ENCODE data around the gene CTBP2.
"Not testable (repeated sequence)": the region's sequence is repeated elsewhere in the genome, so short reads cannot be mapped to it uniquely, and the experiment has no call there.

Gene CTBP2

GRCh38 chr10:125064681-125065492 lies 95.5 kb downstream of the CTBP2 start:
- peak; percentile 75 for DNase-seq (ENCODE audit: low spot score)

- DNase-seq (ENCODE audit: low spot score), result no peak
These were observed 97.0 kb downstream of the CTBP2 start for GRCh38 chr10:125063256-125063925.

GRCh38 chr10:125062914-125063230 lies 97.5 kb downstream of the CTBP2 start:
- peak; percentile 64 for DNase-seq (ENCODE audit: low spot score)

GRCh38 chr10:125062227-125062913 lies 98.0 kb downstream of the CTBP2 start:
- no peak for DNase-seq (ENCODE audit: low spot score)

GRCh38 chr10:125061557-125062226 lies 98.7 kb downstream of the CTBP2 start:
- DNase-seq (ENCODE audit: low spot score), result no peak

- peak; percentile 88 for DNase-seq (ENCODE audit: low spot score)
These were observed 99.4 kb downstream of the CTBP2 start for GRCh38 chr10:125060826-125061556.

- DNase-seq (ENCODE audit: low spot score), result peak; percentile 76
These were observed 99.9 kb downstream of the CTBP2 start for GRCh38 chr10:125060482-125060825.

GRCh38 chr10:125060026-125060425 lies 100.3 kb downstream of the CTBP2 start:
- DNase-seq (ENCODE audit: low spot score), result no peak

- DNase-seq (ENCODE audit: low spot score), result not testable (repeated sequence)
These were observed 101.0 kb downstream of the CTBP2 start for GRCh38 chr10:125059348-125059747.

- peak; percentile 88 for DNase-seq (ENCODE audit: low spot score)
These were observed 103.0 kb downstream of the CTBP2 start for GRCh38 chr10:125057158-125058001.

- no peak for DNase-seq (ENCODE audit: low spot score)
These were observed 103.9 kb downstream of the CTBP2 start for GRCh38 chr10:125056161-125057132.

GRCh38 chr10:125055446-125055845 lies 104.9 kb downstream of the CTBP2 start:
- DNase-seq (ENCODE audit: low spot score), result no peak

- DNase-seq (ENCODE audit: low spot score), result no peak
These were observed 105.6 kb downstream of the CTBP2 start for GRCh38 chr10:125054669-125055268.

- no peak for DNase-seq (ENCODE audit: low spot score)
These were observed 106.1 kb downstream of the CTBP2 start for GRCh38 chr10:125054216-125054615.

GRCh38 chr10:125052146-125052545 lies 108.2 kb downstream of the CTBP2 start:
- no peak for DNase-seq (ENCODE audit: low spot score)

- DNase-seq (ENCODE audit: low spot score), result no peak
These were observed 110.0 kb downstream of the CTBP2 start for GRCh38 chr10:125050383-125050782.

- DNase-seq (ENCODE audit: low spot score), result no peak
These were observed 111.0 kb downstream of the CTBP2 start for GRCh38 chr10:125049216-125049881.

GRCh38 chr10:125048094-125048864 lies 112.1 kb downstream of the CTBP2 start:
- peak; percentile 94 for DNase-seq (ENCODE audit: low spot score)

Measured in GM03348 (cell line).